ENCODE measurements around the gene DDA1.

Gene DDA1

DNA sequence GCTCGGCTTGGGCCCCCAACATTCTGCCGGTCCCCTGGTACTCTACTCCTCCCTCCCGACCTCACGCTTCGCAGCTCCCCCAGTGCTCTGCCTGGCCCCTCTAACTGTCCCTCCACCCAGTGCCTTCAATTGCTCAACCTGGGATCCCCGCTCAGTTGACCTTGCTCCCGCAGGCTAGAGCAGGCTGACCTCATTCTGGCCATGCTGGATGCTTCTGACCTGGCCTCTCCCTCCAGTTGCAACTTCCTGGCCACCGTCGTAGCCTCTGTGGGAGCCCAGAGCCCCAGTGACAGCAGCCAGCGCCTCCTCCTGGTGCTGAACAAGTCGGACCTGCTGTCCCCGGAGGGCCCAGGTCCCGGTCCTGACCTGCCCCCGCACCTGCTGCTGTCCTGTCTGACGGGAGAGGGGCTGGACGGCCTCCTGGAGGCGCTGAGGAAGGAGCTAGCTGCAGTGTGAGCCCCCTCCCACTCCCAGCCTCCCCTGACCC is 31.6 kb downstream of the DDA1 start:
- FAIRE-seq (no peak), DNase-seq (ENCODE audit: insufficient read length, low spot score) (no peak)
- TF ChIP-seq CTCF (IDR thresholded peaks at IDR 0.05; ENCODE audit: insufficient read depth, missing control alignments): no peak

DNA sequence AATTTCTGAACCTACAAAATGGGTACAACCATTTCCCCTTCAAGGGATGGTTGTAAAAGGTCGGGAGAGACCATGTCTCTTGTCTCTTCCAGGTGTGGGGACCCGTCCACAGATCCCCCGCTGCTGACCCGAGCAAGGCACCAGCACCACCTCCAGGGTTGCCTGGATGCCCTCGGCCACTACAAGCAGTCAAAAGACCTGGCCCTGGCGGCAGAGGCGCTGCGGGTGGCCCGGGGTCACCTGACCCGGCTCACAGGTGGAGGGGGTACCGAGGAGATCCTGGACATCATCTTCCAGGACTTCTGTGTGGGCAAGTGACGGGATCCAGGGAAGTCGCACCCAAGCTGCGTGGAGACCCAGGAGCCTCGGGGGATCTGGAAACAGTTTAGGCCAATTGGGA is 32.0 kb downstream of the DDA1 start:
- DNase-seq (ENCODE audit: insufficient read length, low spot score): no peak
- no peak for FAIRE-seq
- TF ChIP-seq CTCF (IDR thresholded peaks at IDR 0.05; ENCODE audit: insufficient read depth, missing control alignments): no peak

DNA sequence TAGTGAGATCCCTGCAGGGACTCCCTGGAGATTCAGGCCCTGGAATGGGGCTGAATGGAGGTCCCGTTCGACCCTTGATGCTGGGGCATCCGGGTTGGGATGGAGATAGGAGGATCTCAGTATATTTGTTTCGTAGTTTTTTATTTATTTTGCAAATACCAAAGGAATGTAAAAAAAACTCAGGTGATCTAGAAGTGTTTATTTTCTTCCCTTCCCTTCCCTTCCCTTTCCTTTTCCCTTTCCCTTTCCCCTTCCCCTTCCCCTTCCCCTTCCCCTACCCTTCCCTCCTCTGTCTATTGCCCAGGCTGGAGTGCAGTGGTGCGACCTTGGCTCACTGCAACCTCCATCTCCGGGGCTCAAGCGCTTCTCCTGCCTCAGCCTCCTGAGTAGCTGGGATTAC is 32.5 kb downstream of the DDA1 start:
- no peak for TF ChIP-seq CTCF (IDR thresholded peaks at IDR 0.05; ENCODE audit: insufficient read depth, missing control alignments)
- DNase-seq (ENCODE audit: insufficient read length, low spot score) (no peak), FAIRE-seq (no peak)

- DNase-seq (ENCODE audit: insufficient read length, low spot score) (peak; percentile 84), FAIRE-seq (no peak)
- peak; percentile 73 for TF ChIP-seq CTCF (IDR thresholded peaks at IDR 0.05; ENCODE audit: insufficient read depth, missing control alignments)
Measured at GRCh38 chr19:17346109-17346671, 36.8 kb downstream of the DDA1 start.

DNA sequence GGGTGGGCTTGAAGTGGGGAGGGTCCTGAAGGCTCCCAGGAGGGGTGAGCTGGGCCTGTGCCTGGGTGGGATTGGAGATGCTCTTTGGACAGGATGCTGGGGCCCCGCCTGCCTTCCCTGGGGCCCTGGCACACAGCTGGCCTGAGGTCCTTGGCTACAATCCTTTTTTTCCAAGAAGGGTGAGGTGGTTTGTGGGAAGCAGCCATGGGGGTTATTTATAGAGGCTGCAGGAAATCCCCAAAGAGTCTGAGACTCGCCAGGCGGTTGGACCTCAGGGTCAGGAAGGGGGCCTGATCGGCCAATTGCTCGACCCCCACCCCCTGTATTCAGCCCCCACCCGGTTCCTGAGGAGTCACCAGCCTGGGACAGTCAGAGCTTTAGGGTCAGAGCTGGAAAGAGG is 38.0 kb downstream of the DDA1 start:
- DNase-seq (ENCODE audit: insufficient read length, low spot score): no peak
- FAIRE-seq: no peak
- no peak for TF ChIP-seq CTCF (IDR thresholded peaks at IDR 0.05; ENCODE audit: insufficient read depth, missing control alignments)

GRCh38 chr19:17347877-17348276 is 38.5 kb downstream of the DDA1 start:
- no peak for TF ChIP-seq CTCF (IDR thresholded peaks at IDR 0.05; ENCODE audit: insufficient read depth, missing control alignments)
- no peak for FAIRE-seq
- no peak for DNase-seq (ENCODE audit: insufficient read length, low spot score)

- DNase-seq (ENCODE audit: insufficient read length, low spot score): no peak
- no peak for FAIRE-seq
- no peak for TF ChIP-seq CTCF (IDR thresholded peaks at IDR 0.05; ENCODE audit: insufficient read depth, missing control alignments)
Measured at GRCh38 chr19:17348700-17349099, 39.3 kb downstream of the DDA1 start.

Measured in D721Med (cell line).